ENCODE results near the gene ATP10A.
"Not testable (repeated sequence)": the region's sequence is repeated elsewhere in the genome, so short reads cannot be mapped to it uniquely, and the experiment has no call there.

DNA sequence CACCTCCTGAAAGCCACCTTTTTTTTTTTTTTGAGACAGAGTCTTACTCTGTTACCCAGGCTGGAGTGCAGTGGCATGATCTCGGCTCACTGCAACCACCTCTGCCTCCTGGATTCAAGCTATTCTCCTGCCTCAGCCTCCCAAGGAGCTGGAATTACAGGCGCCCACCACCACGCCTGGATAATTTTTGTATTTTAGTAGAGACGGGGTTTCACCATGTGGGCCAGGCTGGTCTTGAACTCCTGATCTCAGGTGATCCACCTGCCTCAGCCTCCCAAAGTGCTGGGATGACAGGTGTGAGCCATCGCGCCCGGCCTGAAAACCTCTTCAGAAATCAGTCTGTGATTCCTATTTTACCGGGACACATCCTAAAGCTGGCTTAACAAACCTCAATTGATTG lies 91.4 kb downstream of the ATP10A start:
- TF ChIP-seq, protein P1, sequence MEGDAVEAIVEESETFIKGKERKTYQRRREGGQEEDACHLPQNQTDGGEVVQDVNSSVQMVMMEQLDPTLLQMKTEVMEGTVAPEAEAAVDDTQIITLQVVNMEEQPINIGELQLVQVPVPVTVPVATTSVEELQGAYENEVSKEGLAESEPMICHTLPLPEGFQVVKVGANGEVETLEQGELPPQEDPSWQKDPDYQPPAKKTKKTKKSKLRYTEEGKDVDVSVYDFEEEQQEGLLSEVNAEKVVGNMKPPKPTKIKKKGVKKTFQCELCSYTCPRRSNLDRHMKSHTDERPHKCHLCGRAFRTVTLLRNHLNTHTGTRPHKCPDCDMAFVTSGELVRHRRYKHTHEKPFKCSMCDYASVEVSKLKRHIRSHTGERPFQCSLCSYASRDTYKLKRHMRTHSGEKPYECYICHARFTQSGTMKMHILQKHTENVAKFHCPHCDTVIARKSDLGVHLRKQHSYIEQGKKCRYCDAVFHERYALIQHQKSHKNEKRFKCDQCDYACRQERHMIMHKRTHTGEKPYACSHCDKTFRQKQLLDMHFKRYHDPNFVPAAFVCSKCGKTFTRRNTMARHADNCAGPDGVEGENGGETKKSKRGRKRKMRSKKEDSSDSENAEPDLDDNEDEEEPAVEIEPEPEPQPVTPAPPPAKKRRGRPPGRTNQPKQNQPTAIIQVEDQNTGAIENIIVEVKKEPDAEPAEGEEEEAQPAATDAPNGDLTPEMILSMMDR (IDR thresholded peaks at IDR 0.05): not testable (repeated sequence)
- not testable (repeated sequence) for TF ChIP-seq POLR2A (IDR thresholded peaks at IDR 0.05)
